Hindlimb muscle (tissue), 1 donor: ENCODE data around the gene PDE6C. TPM values are rescaled to one million over a fixed set of nuclear protein-coding genes. Genes with fewer than 3 reads are reported as not detected.

Experiments
- DNase-seq: peaks from one replicate; pipeline ENCODE4 v3.0.0-alpha.2; 2013
- polyA plus RNA-seq: library from polyadenylated mRNA; unstranded; fragments of 120-200 nt; gene quantifications from one replicate; pipeline ENCODE4 v1.2.1, GENCODE V29; 2013; ENCODE audit not compliant: insufficient read length

PDE6C gene
- polyA plus RNA-seq, 1 donor = 0.75 TPM

GRCh38 chr10:93704451-93704850 lies 92.1 kb downstream of the PDE6C start:
- DNase-seq = no peak

- DNase-seq = no peak
These were observed 95.3 kb downstream of the PDE6C start for GRCh38 chr10:93707623-93708022.

GRCh38 chr10:93710333-93710909 lies 98.1 kb downstream of the PDE6C start:
- DNase-seq = no peak

- DNase-seq = no peak
These were observed 99.6 kb downstream of the PDE6C start for GRCh38 chr10:93711891-93712290.

- no peak for DNase-seq
These were observed 100.3 kb downstream of the PDE6C start for GRCh38 chr10:93712593-93712992.

- no peak for DNase-seq
These were observed 103.0 kb downstream of the PDE6C start for GRCh38 chr10:93715345-93715744.

Other genes starting within 250 kb of the PDE6C start
- gene MYOF, start 130.2 kb upstream of the PDE6C start, polyA plus RNA-seq = 51.4 TPM
- gene CEP55, start 115.9 kb upstream of the PDE6C start, polyA plus RNA-seq = 6.0 TPM
- gene FFAR4, start 45.9 kb upstream of the PDE6C start, polyA plus RNA-seq = 0.43 TPM
- gene RBP4, start 11.3 kb upstream of the PDE6C start, polyA plus RNA-seq = 16.0 TPM
- 25.1 TPM for gene FRA10AC1, start 90.1 kb downstream of the PDE6C start, polyA plus RNA-seq
- gene LGI1, start 145.4 kb downstream of the PDE6C start, polyA plus RNA-seq = 34.3 TPM